GM21717 (cell line): ENCODE data around the gene PRTFDC1.

Experiments used
- ATAC-seq: cut with Tn5 transposase; IDR thresholded peaks from one replicate; pipeline ENCODE4 v1.9.1; 2021; ENCODE audit warnings: mild to moderate bottlenecking, moderate library complexity; ENCODE audit not compliant: unreplicated experiment

The PRTFDC1 gene

GRCh38 chr10:24804956-24805355, 147.4 kb downstream of the PRTFDC1 start:
- no peak for ATAC-seq

- ATAC-seq: no peak
These were observed 148.0 kb downstream of the PRTFDC1 start for GRCh38 chr10:24804392-24804791.

GRCh38 chr10:24802378-24802777, 150.0 kb downstream of the PRTFDC1 start:
- no peak for ATAC-seq

GRCh38 chr10:24800861-24801260, 151.5 kb downstream of the PRTFDC1 start:
- ATAC-seq: no peak
